Stimulated activated CD4-positive, alpha-beta T cell treated with anti-CD3 and anti-CD28 coated beads, Interleukin-2, amount 100 ng/mL, for 4 hours (primary cell): Measurements from ENCODE around the gene CNTN2.

Source experiments
- DNase-seq: peaks from one replicate; pipeline ENCODE4 v3.0.0-alpha.2; 2020; ENCODE audit warnings: low read depth

CNTN2 gene

DNA sequence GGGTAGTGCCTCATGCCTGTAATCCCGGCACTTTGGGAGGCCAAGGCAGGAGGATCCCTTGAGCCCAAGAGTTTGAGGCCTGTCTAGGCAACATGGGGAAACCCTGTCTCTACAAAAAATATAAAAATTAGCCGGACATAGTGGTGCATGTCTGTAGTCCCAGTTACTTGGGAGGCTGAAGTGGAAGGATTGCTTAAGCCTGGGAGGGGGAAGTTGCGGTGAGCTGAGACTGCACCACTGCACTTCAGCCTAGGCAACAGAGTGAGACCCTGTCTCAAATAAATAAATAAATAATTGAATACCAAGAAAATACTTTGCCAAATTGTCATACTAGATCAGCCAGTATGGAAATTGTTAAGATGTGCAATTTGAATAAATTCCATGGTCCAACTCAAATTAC, 84.6 kb downstream of the CNTN2 start:
- no peak for DNase-seq
